Nephron (organoid): ENCODE measurements around the gene SPDYE1.
A peak's percentile ranks its signal among the peaks of the same experiment; 100 is the strongest.
"Not testable (repeated sequence)": the region's sequence is repeated elsewhere in the genome, so short reads cannot be mapped to it uniquely, and the experiment has no call there.

Experiments
- H3K27ac Mint-ChIP-seq, 3 experiments: 2 replicates each; pipeline ENCODE4 v1.8.0; 2020; ENCODE audit warnings: mixed read lengths in 3 of 3, mild to moderate bottlenecking in 2 of 3, moderate library complexity in 1 of 3
- H3K27me3 Mint-ChIP-seq: 2 replicates; pipeline ENCODE4 v1.8.0; 2021; ENCODE audit warnings: low read depth, mild to moderate bottlenecking, moderate library complexity, mixed read lengths
- H3K36me3 Mint-ChIP-seq: 2 replicates; pipeline ENCODE4 v1.8.0; 2020; ENCODE audit warnings: low read depth, mixed read lengths
- H3K4me1 Mint-ChIP-seq: 2 replicates; pipeline ENCODE4 v1.8.0; 2020; ENCODE audit warnings: mixed read lengths
- H3K4me3 Mint-ChIP-seq, 3 experiments: 2 replicates each; pipeline ENCODE4 v1.8.0; 2020; ENCODE audit warnings: mild to moderate bottlenecking in 3 of 3, mixed read lengths in 3 of 3, moderate library complexity in 2 of 3
- H3K9me3 Mint-ChIP-seq: 2 replicates; pipeline ENCODE4 v1.8.0; 2020; ENCODE audit warnings: mixed read lengths
- CTCF ChIP-seq, 3 experiments: fragments of 200-600 bp; sonication (generic); IDR thresholded peaks; one replicate each; pipeline ENCODE4 v1.5.0; 2021; ENCODE audit warnings: antibody characterized with exemption in 3 of 3; ENCODE audit not compliant: unreplicated experiment in 3 of 3

The SPDYE1 gene

DNA sequence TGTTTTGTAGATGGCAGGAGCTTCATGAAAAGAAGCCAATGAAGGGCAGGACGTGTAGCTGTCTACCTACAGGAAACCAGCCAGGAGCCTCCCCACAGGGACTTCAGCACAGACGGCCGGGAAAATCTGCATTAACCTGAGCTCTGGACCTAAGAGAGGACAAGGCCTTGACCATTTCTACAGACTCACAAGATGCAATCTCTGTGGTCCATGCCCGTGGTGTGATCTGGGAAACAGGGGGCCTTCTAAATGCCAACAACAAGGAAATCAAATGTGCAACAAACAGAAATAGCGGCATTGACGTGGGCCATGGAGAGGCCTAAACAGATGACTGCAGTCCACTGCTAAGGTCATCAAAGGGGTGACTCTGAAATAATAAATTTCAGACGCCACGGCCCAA, 14.4 kb downstream of the SPDYE1 start:
- not testable (repeated sequence) for H3K27ac Mint-ChIP-seq, H3K9me3 Mint-ChIP-seq, H3K4me3 Mint-ChIP-seq, H3K4me1 Mint-ChIP-seq, H3K27me3 Mint-ChIP-seq
- peaks cover 15% of the 10 kb centered on the region for H3K36me3 Mint-ChIP-seq

DNA sequence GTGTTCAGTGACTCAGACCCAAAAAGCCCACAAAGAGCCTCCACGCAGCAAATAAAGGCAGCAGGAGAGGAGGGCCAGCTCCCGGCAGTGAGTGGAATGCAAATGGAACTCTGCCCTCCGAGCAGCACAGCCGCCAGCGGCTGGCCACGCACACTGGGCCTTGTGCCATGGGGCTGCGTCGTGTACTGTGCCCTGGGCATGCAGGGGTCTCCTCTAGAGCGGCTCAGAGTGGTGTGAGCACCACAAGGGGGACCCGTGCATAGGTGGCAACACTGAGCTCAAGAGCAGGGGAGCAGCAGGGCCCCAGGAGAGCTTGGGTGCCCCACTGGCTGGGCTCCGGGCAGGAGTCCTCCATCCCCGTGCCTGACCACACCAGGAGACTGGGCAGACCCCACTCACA, 17.4 kb downstream of the SPDYE1 start:
- H3K27ac Mint-ChIP-seq, H3K36me3 Mint-ChIP-seq, H3K4me3 Mint-ChIP-seq, H3K27me3 Mint-ChIP-seq, H3K4me1 Mint-ChIP-seq, H3K9me3 Mint-ChIP-seq: not testable (repeated sequence)

GRCh38 chr7:44018857-44019807, 21.4 kb downstream of the SPDYE1 start:
- Mint-ChIP-seq H3K4me3 (peak overlapping the region; percentile 89 to 95 (median 95)), H3K27ac (peak overlapping the region; percentile 89 to 97 (median 95)), H3K4me1 (peaks cover 13% of the 10 kb centered on the region)
- not testable (repeated sequence) for H3K9me3 Mint-ChIP-seq, H3K36me3 Mint-ChIP-seq, H3K27me3 Mint-ChIP-seq
- peak; percentile 65 to 79 (median 71) for TF ChIP-seq CTCF (IDR thresholded peaks at IDR 0.05; ENCODE audit: unreplicated experiment in 3 of 3)

DNA sequence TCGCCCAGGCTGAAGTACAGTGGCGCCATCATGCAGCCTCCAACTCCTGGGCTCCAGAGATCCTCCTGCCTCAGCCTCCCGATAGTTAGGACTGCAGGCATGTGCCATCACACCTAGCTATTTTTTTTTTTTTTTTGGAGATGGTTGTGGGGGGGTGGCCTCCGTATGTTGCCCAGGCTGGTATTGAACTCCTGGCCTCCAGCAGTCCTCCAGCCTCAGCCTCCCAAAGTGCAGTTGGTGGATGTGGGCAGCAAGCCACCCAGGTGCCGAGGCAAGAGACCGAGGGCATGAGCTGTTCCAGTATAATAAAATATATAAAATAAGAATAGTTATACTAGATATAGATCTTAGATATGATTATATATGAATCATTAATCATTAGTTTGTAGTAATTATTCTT, 22.1 kb downstream of the SPDYE1 start:
- H3K4me3 Mint-ChIP-seq, H3K36me3 Mint-ChIP-seq, H3K9me3 Mint-ChIP-seq, H3K27me3 Mint-ChIP-seq: not testable (repeated sequence)
- Mint-ChIP-seq H3K4me1 (peaks cover 13% of the 10 kb centered on the region), H3K27ac (peak overlapping the region in 1 of 3 experiments; percentile 89)

- not testable (repeated sequence) for H3K27me3 Mint-ChIP-seq, H3K9me3 Mint-ChIP-seq, H3K4me3 Mint-ChIP-seq, H3K27ac Mint-ChIP-seq, H3K36me3 Mint-ChIP-seq
- peaks cover 13% of the 10 kb centered on the region for H3K4me1 Mint-ChIP-seq
Observed at GRCh38 chr7:44022069-44022468, 24.4 kb downstream of the SPDYE1 start.

GRCh38 chr7:44022796-44023467, 25.2 kb downstream of the SPDYE1 start:
- not testable (repeated sequence) for H3K4me3 Mint-ChIP-seq, H3K27me3 Mint-ChIP-seq, H3K36me3 Mint-ChIP-seq, H3K9me3 Mint-ChIP-seq
- Mint-ChIP-seq H3K4me1 (peaks cover 13% of the 10 kb centered on the region), H3K27ac (peak overlapping the region in 1 of 3 experiments; percentile 57)

GRCh38 chr7:44029433-44029832, 31.7 kb downstream of the SPDYE1 start:
- not testable (repeated sequence) for H3K27me3 Mint-ChIP-seq, H3K9me3 Mint-ChIP-seq, H3K27ac Mint-ChIP-seq, H3K36me3 Mint-ChIP-seq, H3K4me3 Mint-ChIP-seq, H3K4me1 Mint-ChIP-seq

- H3K4me3 Mint-ChIP-seq, H3K27ac Mint-ChIP-seq, H3K4me1 Mint-ChIP-seq, H3K36me3 Mint-ChIP-seq, H3K27me3 Mint-ChIP-seq, H3K9me3 Mint-ChIP-seq: not testable (repeated sequence)
Observed at GRCh38 chr7:44030029-44030428, 32.3 kb downstream of the SPDYE1 start.

GRCh38 chr7:44031319-44031718, 33.6 kb downstream of the SPDYE1 start:
- not testable (repeated sequence) for H3K36me3 Mint-ChIP-seq, H3K4me3 Mint-ChIP-seq, H3K4me1 Mint-ChIP-seq, H3K27ac Mint-ChIP-seq, H3K9me3 Mint-ChIP-seq, H3K27me3 Mint-ChIP-seq

GRCh38 chr7:44032031-44032430, 34.3 kb downstream of the SPDYE1 start:
- H3K9me3 Mint-ChIP-seq, H3K27ac Mint-ChIP-seq, H3K4me3 Mint-ChIP-seq, H3K27me3 Mint-ChIP-seq, H3K4me1 Mint-ChIP-seq, H3K36me3 Mint-ChIP-seq: not testable (repeated sequence)

DNA sequence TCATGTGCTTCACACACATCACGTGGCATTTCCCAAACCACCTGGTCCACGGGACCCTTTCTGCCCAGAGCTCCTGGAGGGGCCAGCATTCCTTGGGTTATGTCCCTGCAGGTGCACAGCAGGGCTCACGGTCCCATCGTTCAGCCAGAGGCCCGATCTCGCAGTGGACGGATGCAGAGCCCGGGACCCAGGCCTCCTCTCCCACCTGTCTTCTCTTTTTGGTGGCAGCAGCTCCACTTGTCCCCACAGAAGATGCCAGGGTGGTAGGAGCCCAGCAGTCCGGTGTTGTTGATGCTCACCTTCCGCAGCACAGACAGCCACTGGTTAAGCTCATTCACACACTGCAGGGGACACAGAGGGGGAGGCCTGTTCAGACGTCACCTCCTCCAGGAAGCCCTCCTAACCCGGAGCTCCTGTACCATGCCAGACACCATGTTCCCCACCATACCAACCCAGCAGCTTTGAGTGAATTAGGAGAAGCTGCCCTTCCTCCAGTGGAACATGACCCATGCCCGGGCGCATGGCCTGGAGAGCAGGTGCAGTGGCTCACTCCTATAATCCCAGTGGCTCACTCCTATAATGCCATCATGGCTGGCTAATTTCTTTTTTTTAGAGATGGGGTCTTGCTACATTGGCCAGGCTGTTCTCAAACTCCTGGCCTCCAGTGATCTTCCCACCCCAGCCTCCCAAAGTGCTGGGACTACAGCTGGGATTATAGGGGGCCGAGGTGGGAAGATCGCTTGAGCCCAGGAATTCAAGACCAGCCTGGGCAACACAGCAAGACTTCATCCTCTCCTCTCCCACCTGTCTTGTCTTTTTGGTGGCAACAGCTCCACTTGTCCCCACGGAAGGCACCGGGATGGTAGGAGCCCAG, 36.5 kb downstream of the SPDYE1 start:
- not testable (repeated sequence) for H3K27me3 Mint-ChIP-seq, H3K4me3 Mint-ChIP-seq, H3K9me3 Mint-ChIP-seq, H3K4me1 Mint-ChIP-seq, H3K36me3 Mint-ChIP-seq, H3K27ac Mint-ChIP-seq

- H3K9me3 Mint-ChIP-seq, H3K36me3 Mint-ChIP-seq, H3K4me1 Mint-ChIP-seq, H3K4me3 Mint-ChIP-seq, H3K27ac Mint-ChIP-seq: not testable (repeated sequence)
- peaks cover 10% of the 10 kb centered on the region for H3K27me3 Mint-ChIP-seq
Observed at GRCh38 chr7:44036364-44036763, 38.7 kb downstream of the SPDYE1 start.

GRCh38 chr7:44037951-44038350, 40.3 kb downstream of the SPDYE1 start:
- not testable (repeated sequence) for H3K4me1 Mint-ChIP-seq, H3K9me3 Mint-ChIP-seq, H3K27ac Mint-ChIP-seq, H3K36me3 Mint-ChIP-seq
- Mint-ChIP-seq H3K27me3 (peaks cover 23% of the 10 kb centered on the region), H3K4me3 (peak overlapping the region in 1 of 3 experiments; percentile 57)
